GM21619 (cell line): ENCODE data around the gene CRIP1.

ENCODE experiments used
- ATAC-seq: cut with Tn5 transposase; IDR thresholded peaks from one replicate; pipeline ENCODE4 v1.9.1; 2021; ENCODE audit not compliant: unreplicated experiment

The CRIP1 gene

GRCh38 chr14:105450864-105451720 is 35.6 kb upstream of the CRIP1 start:
- no peak for ATAC-seq

- no peak for ATAC-seq
Observed at GRCh38 chr14:105452963-105453362, 33.7 kb upstream of the CRIP1 start.

- ATAC-seq, result no peak
Observed at GRCh38 chr14:105453847-105454246, 32.8 kb upstream of the CRIP1 start.

- ATAC-seq, result no peak
Observed at GRCh38 chr14:105455086-105455640, 31.5 kb upstream of the CRIP1 start.

- ATAC-seq, result no peak
Observed at GRCh38 chr14:105455766-105456660, 30.7 kb upstream of the CRIP1 start.

GRCh38 chr14:105456736-105457617 is 29.7 kb upstream of the CRIP1 start:
- ATAC-seq, result no peak

GRCh38 chr14:105458010-105458409 is 28.7 kb upstream of the CRIP1 start:
- ATAC-seq, result no peak

- ATAC-seq, result no peak
Observed at GRCh38 chr14:105458571-105458970, 28.1 kb upstream of the CRIP1 start.

GRCh38 chr14:105460116-105460515 is 26.6 kb upstream of the CRIP1 start:
- ATAC-seq, result no peak

GRCh38 chr14:105460616-105461015 is 26.1 kb upstream of the CRIP1 start:
- no peak for ATAC-seq

- ATAC-seq, result no peak
Observed at GRCh38 chr14:105461903-105462302, 24.8 kb upstream of the CRIP1 start.

- no peak for ATAC-seq
Observed at GRCh38 chr14:105464501-105464900, 22.2 kb upstream of the CRIP1 start.

GRCh38 chr14:105465209-105466031 is 21.3 kb upstream of the CRIP1 start:
- no peak for ATAC-seq

GRCh38 chr14:105466531-105467248 is 20.0 kb upstream of the CRIP1 start:
- ATAC-seq, result no peak

- ATAC-seq, result no peak
Observed at GRCh38 chr14:105467249-105467941, 19.3 kb upstream of the CRIP1 start.

- ATAC-seq, result no peak
Observed at GRCh38 chr14:105467942-105468471, 18.7 kb upstream of the CRIP1 start.

- ATAC-seq, result no peak
Observed at GRCh38 chr14:105468621-105469241, 18.0 kb upstream of the CRIP1 start.
